Stimulated activated CD8-positive, alpha-beta memory T cell treated with anti-CD3 and anti-CD28 coated beads, Interleukin-7, amount 100 ng/mL, for 4 hours (primary cell): ENCODE data around the gene MAML2.

ENCODE experiments used
- DNase-seq, 2 donors: peaks; one replicate each; pipeline ENCODE4 v3.0.0-alpha.2; 2020; ENCODE audit warnings: low read depth in 2 of 2

Gene MAML2

DNA sequence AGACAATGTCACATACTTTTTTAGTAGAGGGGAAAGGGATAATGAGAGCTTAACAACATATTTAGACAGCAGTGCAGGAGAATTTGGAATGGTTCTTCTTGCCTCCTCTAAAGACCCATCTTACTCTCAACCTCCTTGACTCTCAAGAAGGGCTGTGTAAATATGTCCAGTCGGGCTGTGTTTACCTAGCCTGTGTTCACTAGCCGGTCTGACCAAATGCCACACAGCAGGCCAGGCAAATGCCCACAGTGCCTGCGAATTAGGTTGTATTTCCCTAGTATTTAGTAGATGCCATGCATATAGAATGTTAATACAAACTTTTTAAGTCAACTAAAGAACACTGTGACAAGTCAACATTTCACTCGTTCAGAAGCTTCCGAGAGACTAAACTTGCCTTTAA lies 367.7 kb downstream of the MAML2 start:
- DNase-seq: no peak

GRCh38 chr11:95972060-95972459 lies 370.9 kb downstream of the MAML2 start:
- no peak for DNase-seq

GRCh38 chr11:95968585-95968984 lies 374.4 kb downstream of the MAML2 start:
- DNase-seq: no peak

- no peak for DNase-seq
Observed at GRCh38 chr11:95964281-95964680, 378.7 kb downstream of the MAML2 start.

- DNase-seq: no peak
Observed at GRCh38 chr11:95961758-95962157, 381.2 kb downstream of the MAML2 start.

- DNase-seq: no peak
Observed at GRCh38 chr11:95950905-95951304, 392.1 kb downstream of the MAML2 start.

GRCh38 chr11:95948637-95949036 lies 394.4 kb downstream of the MAML2 start:
- DNase-seq: no peak

DNA sequence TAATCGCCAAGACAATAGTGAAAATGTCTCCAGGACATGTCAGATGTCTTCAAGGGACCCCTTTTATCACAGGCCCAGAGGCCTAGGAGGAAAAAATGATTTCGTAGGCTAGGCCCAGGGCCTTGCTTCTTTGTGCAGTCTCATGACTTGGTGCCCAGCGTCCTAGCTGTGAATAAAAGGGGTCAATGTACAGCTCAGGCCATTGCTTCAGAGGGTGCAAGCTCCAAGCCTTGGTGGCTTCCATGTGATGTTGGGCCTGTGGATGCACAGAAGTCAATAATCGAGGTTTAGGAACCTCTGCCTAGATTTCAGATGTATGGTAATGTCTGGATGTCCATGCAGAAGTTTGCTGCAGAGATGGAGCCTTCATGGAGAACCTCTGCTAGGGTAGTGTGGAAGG lies 398.4 kb downstream of the MAML2 start:
- DNase-seq: no peak

- no peak for DNase-seq
Observed at GRCh38 chr11:95943546-95943945, 399.4 kb downstream of the MAML2 start.

- DNase-seq: no peak
Observed at GRCh38 chr11:95939091-95939490, 403.9 kb downstream of the MAML2 start.

GRCh38 chr11:95937358-95937757 lies 405.6 kb downstream of the MAML2 start:
- DNase-seq: no peak

DNA sequence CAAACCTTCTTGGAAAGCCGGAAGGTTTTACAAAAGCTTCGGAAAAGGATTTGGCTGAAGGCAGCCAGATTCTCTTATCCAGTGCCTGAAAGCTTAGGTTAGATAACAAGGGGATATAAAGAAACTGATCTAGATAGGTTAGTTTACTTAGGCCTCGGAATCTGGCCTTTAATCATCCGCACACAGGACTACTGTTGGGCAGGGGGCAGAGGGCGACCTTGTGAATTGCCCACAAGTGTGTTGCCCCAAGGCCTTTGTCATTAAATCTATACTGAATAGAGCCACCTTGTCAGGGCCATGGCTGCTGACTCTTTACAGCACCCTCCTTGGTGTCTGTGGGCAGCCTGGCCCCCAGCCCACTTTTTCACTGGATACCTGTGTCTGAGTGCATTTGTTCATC lies 409.4 kb downstream of the MAML2 start:
- DNase-seq: no peak

DNA sequence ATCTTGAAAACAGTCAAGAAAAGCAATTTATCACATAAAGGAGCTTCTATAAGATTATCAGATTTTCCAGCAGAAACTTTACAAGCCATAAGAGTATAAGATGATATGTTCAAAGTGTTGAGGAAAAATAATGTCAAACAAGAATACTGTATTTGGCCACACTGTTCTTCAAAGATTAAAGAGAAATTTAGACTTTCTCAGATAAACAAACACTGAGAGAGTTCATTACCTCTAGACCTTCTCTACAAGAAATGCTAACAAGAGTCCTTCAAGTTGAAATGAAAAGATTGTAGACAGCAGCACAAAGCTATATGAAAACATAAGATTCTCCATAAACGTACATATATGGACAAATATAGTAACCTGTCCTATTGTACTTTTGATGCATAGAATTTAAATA lies 411.1 kb downstream of the MAML2 start:
- no peak for DNase-seq

GRCh38 chr11:95930948-95931347 lies 412.0 kb downstream of the MAML2 start:
- DNase-seq: no peak

GRCh38 chr11:95926726-95927125 lies 416.3 kb downstream of the MAML2 start:
- DNase-seq: no peak
